Right renal pelvis (tissue), 4 donors: ENCODE results near the gene SYT17. TPM values are rescaled to one million over a fixed set of nuclear protein-coding genes. Genes with fewer than 3 reads are reported as not detected.

Source experiments
- polyA plus RNA-seq, 4 donors: library from polyadenylated mRNA; unstranded; fragments of 120-200 nt; gene quantifications; one replicate each; pipeline ENCODE4 v1.2.1, GENCODE V29; 2013; ENCODE audit not compliant: insufficient read length in 4 of 4

Gene SYT17
- polyA plus RNA-seq, 4 donors = 8.7 to 10.5 (median 9.2) TPM

Other genes with a start within 250 kb of the SYT17 start
- gene SMG1, start 241.8 kb upstream of the SYT17 start, polyA plus RNA-seq = 10 to 100 TPM; 49.8 to 59.0 (median 53.3) TPM
- 1 to 10 TPM; 1.7 to 2.1 (median 1.9) TPM for gene TMC7, start 184.3 kb upstream of the SYT17 start, polyA plus RNA-seq
- gene COQ7, start 100.6 kb upstream of the SYT17 start, polyA plus RNA-seq = 10 to 100 TPM; 29.5 to 35.5 (median 33.1) TPM
- gene ITPRIPL2, start 54.3 kb upstream of the SYT17 start, polyA plus RNA-seq = 10 to 100 TPM; 16.9 to 17.8 (median 17.3) TPM
- gene CLEC19A, start 117.5 kb downstream of the SYT17 start, polyA plus RNA-seq = under 1 TPM in 1 of 4 donors, not detected in 3; 0.04 TPM
- under 1 TPM; 0.43 to 0.72 (median 0.51) TPM for gene TMC5, start 249.6 kb downstream of the SYT17 start, polyA plus RNA-seq